Dedifferentiated amniotic fluid mesenchymal stem cell (primary cell): ENCODE measurements around the gene SBF1.

Experiments used
- DNase-seq: peaks from one replicate; pipeline ENCODE4 v3.0.0-alpha.2; 2016; ENCODE audit errors: extremely low spot score

Gene SBF1

GRCh38 chr22:50483977-50484853 is 9.4 kb upstream of the SBF1 start:
- no peak for DNase-seq

GRCh38 chr22:50483556-50483955 is 8.7 kb upstream of the SBF1 start:
- no peak for DNase-seq

- DNase-seq, result no peak
Measured at GRCh38 chr22:50483106-50483505, 8.3 kb upstream of the SBF1 start.

- DNase-seq, result no peak
Measured at GRCh38 chr22:50482107-50483074, 7.6 kb upstream of the SBF1 start.

- peak; percentile 25 for DNase-seq
Measured at GRCh38 chr22:50481440-50482106, 6.7 kb upstream of the SBF1 start, which contains the start of gene ADM2. TSS of gene ADM2 (plus strand) at chr22:50481543. CDS start at chr22:50481848, 305 bp downstream.

- no peak for DNase-seq
Measured at GRCh38 chr22:50481045-50481439, 6.2 kb upstream of the SBF1 start.

GRCh38 chr22:50479721-50480120 is 4.9 kb upstream of the SBF1 start:
- DNase-seq, result no peak

- DNase-seq, result no peak
Measured at GRCh38 chr22:50477923-50478322, 3.1 kb upstream of the SBF1 start.

GRCh38 chr22:50476868-50477267 is 2.0 kb upstream of the SBF1 start:
- DNase-seq, result no peak

GRCh38 chr22:50475652-50476002 is 792 bp upstream of the SBF1 start:
- DNase-seq, result no peak

- DNase-seq, result peak; percentile 17
Measured at GRCh38 chr22:50473855-50474671, 772 bp downstream of the SBF1 start.

- DNase-seq, result no peak
Measured at GRCh38 chr22:50473088-50473487, 1.7 kb downstream of the SBF1 start.

GRCh38 chr22:50471962-50472361 is 2.9 kb downstream of the SBF1 start:
- no peak for DNase-seq

GRCh38 chr22:50471197-50471847 is 3.5 kb downstream of the SBF1 start:
- no peak for DNase-seq

GRCh38 chr22:50470491-50470890 is 4.3 kb downstream of the SBF1 start:
- DNase-seq, result no peak

- no peak for DNase-seq
Measured at GRCh38 chr22:50469377-50470305, 5.2 kb downstream of the SBF1 start.

- DNase-seq, result no peak
Measured at GRCh38 chr22:50468626-50469025, 6.2 kb downstream of the SBF1 start.

GRCh38 chr22:50467773-50468440 is 6.9 kb downstream of the SBF1 start:
- no peak for DNase-seq

- no peak for DNase-seq
Measured at GRCh38 chr22:50467341-50467740, 7.5 kb downstream of the SBF1 start.
